HepG2 (cell line): ENCODE results near the gene STK11. TPM values are rescaled to one million over a fixed set of nuclear protein-coding genes. Genes with fewer than 3 reads are reported as not detected.

Experiments
- ARNT ChIP-seq: fragments of 450-650 bp; IDR thresholded peaks from 2 replicates; pipeline ENCODE4 v1.6.1; 2017
- ATF3 ChIP-seq: sonication (generic); formaldehyde crosslinking; IDR thresholded peaks from 2 replicates; pipeline ENCODE4 v1.4.0; 2020; ENCODE audit warnings: missing genetic modification reagents
- ETV5 ChIP-seq: IDR thresholded peaks from 2 replicates; pipeline ENCODE4 v1.6.1; 2018; ENCODE audit warnings: missing biosample characterization, missing genetic modification reagents, inconsistent platforms, borderline replicate concordance
- GPN1 ChIP-seq: sonication (generic); formaldehyde crosslinking; IDR thresholded peaks from 2 replicates; pipeline ENCODE4 v1.5.1; 2020; ENCODE audit warnings: missing genetic modification reagents, borderline replicate concordance
- HDAC2 ChIP-seq: sonication (generic); formaldehyde crosslinking; IDR thresholded peaks from 2 replicates; pipeline ENCODE4 v1.4.0; 2020; ENCODE audit warnings: missing genetic modification reagents
- NRL ChIP-seq: sonication (generic); formaldehyde crosslinking; IDR thresholded peaks from 2 replicates; pipeline ENCODE4 v1.5.0; 2020; ENCODE audit warnings: missing genetic modification reagents, mild to moderate bottlenecking, moderate library complexity, borderline replicate concordance
- SIX4 ChIP-seq: sonication (generic); formaldehyde crosslinking; IDR thresholded peaks from 2 replicates; pipeline ENCODE4 v1.4.0; 2020; ENCODE audit warnings: missing genetic modification reagents
- TEF ChIP-seq: sonication (generic); formaldehyde crosslinking; IDR thresholded peaks from 2 replicates; pipeline ENCODE4 v1.5.0; 2020; ENCODE audit warnings: missing genetic modification reagents
- ZBTB33 ChIP-seq: sonication (generic); formaldehyde crosslinking; IDR thresholded peaks from 2 replicates; pipeline ENCODE4 v1.4.0; 2020; ENCODE audit warnings: missing genetic modification reagents
- ZFX ChIP-seq: sonication (generic); formaldehyde crosslinking; IDR thresholded peaks from 2 replicates; pipeline ENCODE4 v1.4.0; 2020; ENCODE audit warnings: mild to moderate bottlenecking, low read depth, missing genetic modification reagents, moderate library complexity
- ZNF256 ChIP-seq: sonication (generic); formaldehyde crosslinking; conservative IDR thresholded peaks from 2 replicates; pipeline ENCODE4 v1.4.0; 2020; ENCODE audit warnings: missing genetic modification reagents
- ZNF607 ChIP-seq: sonication (generic); formaldehyde crosslinking; IDR thresholded peaks from 2 replicates; pipeline ENCODE4 v1.5.1; 2020; ENCODE audit warnings: missing genetic modification reagents, mild to moderate bottlenecking, borderline replicate concordance
- ZNF615 ChIP-seq: sonication (generic); formaldehyde crosslinking; IDR thresholded peaks from 2 replicates; pipeline ENCODE4 v1.5.0; 2020; ENCODE audit warnings: mild to moderate bottlenecking, missing genetic modification reagents, borderline replicate concordance
- ZNF616 ChIP-seq: sonication (generic); formaldehyde crosslinking; IDR thresholded peaks from 2 replicates; pipeline ENCODE4 v1.5.0; 2020; ENCODE audit warnings: low read depth, mild to moderate bottlenecking, missing genetic modification reagents
- ZNF687 ChIP-seq: sonication (generic); formaldehyde crosslinking; IDR thresholded peaks from 2 replicates; pipeline ENCODE4 v1.5.1; 2020; ENCODE audit warnings: mild to moderate bottlenecking, missing genetic modification reagents, moderate library complexity
- ZUFSP ChIP-seq: sonication (generic); formaldehyde crosslinking; IDR thresholded peaks from 2 replicates; pipeline ENCODE4 v1.9.0; 2021; ENCODE audit warnings: missing genetic modification reagents, mild to moderate bottlenecking, borderline replicate concordance
- polyA plus RNA-seq, 8 experiments: library from polyadenylated mRNA; depleted of rRNA in 3 of 8; stranded (reverse) in 7 of 8; unstranded in 1 of 8; fragments of >200 nt; fragmentation: Illumina TruSeq in 4 of 8; extraction: Trizol in 4 of 8; gene quantifications; 2 replicates each; pipeline versions ENCODE4 v1.2.1 to v1.2.3, GENCODE V29; 2011 to 2016; ENCODE audit warnings: low read depth in 4 of 8, missing spikeins in 1 of 8, mixed read lengths in 1 of 8; ENCODE audit not compliant: insufficient read depth in 1 of 8
- total RNA-seq, 5 experiments: library from RNA; depleted of rRNA; stranded (reverse); fragments of >200 nt; fragmentation: Illumina TruSeq; extraction: Trizol; gene quantifications; 2 replicates each; pipeline ENCODE4 v1.2.3, GENCODE V29; 2016; ENCODE audit warnings: low read depth in 1 of 5

STK11 gene
- total and polyA plus RNA-seq, 2 of the 13 experiments (the other 11 are each of a cell fraction or from before 2014, with no cell fraction given), result 27.5 to 43.6 TPM

- no peak for TF ChIP-seq ZBTB33 (CRISPR knock-in tag)
- no peak for TF ChIP-seq ATF3 (CRISPR knock-in tag)
- no peak for TF ChIP-seq ZUFSP
- TF ChIP-seq ETV5 (CRISPR knock-in tag), result peak; percentile 88
- peak; percentile 42; the same call in 1 of the 2 replicates for TF ChIP-seq HDAC2 (CRISPR knock-in tag)
- TF ChIP-seq ZNF615 (CRISPR knock-in tag), result no peak
- TF ChIP-seq SIX4, result no peak
- no peak for TF ChIP-seq TEF (CRISPR knock-in tag)
- no peak for TF ChIP-seq ZNF256
- no peak for TF ChIP-seq ARNT
- peak; percentile 68; the same call in 1 of the 2 replicates for TF ChIP-seq ZFX (CRISPR knock-in tag)
- TF ChIP-seq NRL (CRISPR knock-in tag), result 0 out of 2 replicates have a peak, but pooled peaks have one; percentile 14
- no peak; the same call in 1 of the 2 replicates for TF ChIP-seq ZNF616 (CRISPR knock-in tag)
- TF ChIP-seq GPN1 (CRISPR knock-in tag), result no peak
- peak; percentile 8; the same call in 1 of the 2 replicates for TF ChIP-seq ZNF687 (CRISPR knock-in tag)
- no peak for TF ChIP-seq ZNF607 (CRISPR knock-in tag)
Measured at GRCh38 chr19:1252221-1252820, 46.7 kb downstream of the STK11 start (continued).
